GM23248 (cell line): ENCODE results near the gene TMEM150A. TPM values are rescaled to one million over a fixed set of nuclear protein-coding genes. Genes with fewer than 3 reads are reported as not detected.

Source experiments
- DNase-seq: peaks from one replicate; pipeline ENCODE4 v3.0.0-alpha.2; 2015
- H2AFZ ChIP-seq: fragments of 200-600 bp; sonication (generic); 2 replicates; pipeline ENCODE4 v1.6.1; 2016; ENCODE audit warnings: antibody characterized with exemption
- H3F3A ChIP-seq: fragments of 200-600 bp; sonication (generic); 2 replicates; pipeline ENCODE4 v1.6.1; 2016; ENCODE audit warnings: mild to moderate bottlenecking, antibody characterized with exemption, mixed run types; ENCODE audit not compliant: insufficient read depth
- H3K27ac ChIP-seq: fragments of 200-600 bp; sonication (generic); 2 replicates; pipeline ENCODE4 v1.5.1; 2016; ENCODE audit warnings: mild to moderate bottlenecking
- H3K27me3 ChIP-seq: fragments of 200-600 bp; sonication (generic); replicated peaks from 2 replicates; pipeline ENCODE4 v1.6.1; 2016; ENCODE audit warnings: mild to moderate bottlenecking; ENCODE audit not compliant: insufficient read depth
- H3K36me3 ChIP-seq: fragments of 200-600 bp; sonication (generic); 2 replicates; pipeline ENCODE4 v1.6.1; 2016; ENCODE audit warnings: low read depth, mild to moderate bottlenecking
- H3K4me1 ChIP-seq: fragments of 200-600 bp; sonication (generic); 2 replicates; pipeline ENCODE4 v1.6.1; 2016; ENCODE audit warnings: mild to moderate bottlenecking; ENCODE audit not compliant: insufficient read depth
- H3K4me2 ChIP-seq: fragments of 200-600 bp; sonication (generic); one replicate; pipeline ENCODE4 v1.6.1; 2016; ENCODE audit warnings: mild to moderate bottlenecking; ENCODE audit not compliant: unreplicated experiment
- H3K4me3 ChIP-seq: fragments of 200-600 bp; sonication (generic); 2 replicates; pipeline ENCODE4 v1.5.1; 2016; ENCODE audit warnings: mild to moderate bottlenecking
- H3K79me2 ChIP-seq: fragments of 200-600 bp; sonication (generic); 2 replicates; pipeline ENCODE4 v1.6.1; 2016; ENCODE audit warnings: mild to moderate bottlenecking; ENCODE audit not compliant: insufficient read depth
- H3K9ac ChIP-seq: fragments of 200-600 bp; sonication (generic); 2 replicates; pipeline ENCODE4 v1.6.1; 2016; ENCODE audit warnings: mild to moderate bottlenecking
- H3K9me2 ChIP-seq: fragments of 200-600 bp; sonication (generic); 2 replicates; pipeline ENCODE4 v1.6.1; 2016; ENCODE audit warnings: mixed run types, mild to moderate bottlenecking, moderate library complexity; ENCODE audit not compliant: insufficient read depth
- H3K9me3 ChIP-seq: fragments of 200-600 bp; sonication (generic); one replicate; pipeline ENCODE4 v1.6.1; 2017; ENCODE audit warnings: low read depth
- H4K20me1 ChIP-seq: fragments of 200-600 bp; sonication (generic); 2 replicates; pipeline ENCODE4 v1.6.0; 2016; ENCODE audit not compliant: insufficient read depth
- EZH2 ChIP-seq: fragments of 200-600 bp; sonication (generic); IDR thresholded peaks from 2 replicates; pipeline ENCODE4 v1.6.1; 2018; ENCODE audit warnings: antibody characterized with exemption, mild to moderate bottlenecking; ENCODE audit not compliant: insufficient read depth, poor library complexity, severe bottlenecking
- EZH2phosphoT487 ChIP-seq: fragments of 200-600 bp; sonication (generic); IDR thresholded peaks from 2 replicates; pipeline ENCODE4 v1.6.1; 2018; ENCODE audit warnings: antibody characterized with exemption, moderate library complexity, mild to moderate bottlenecking, low read depth; ENCODE audit not compliant: insufficient read depth
- WGBS, 2 experiments: methylation state at CpG; one replicate each; pipeline ENCODE4 v1.1.6; 2015 to 2017; ENCODE audit warnings: low lambda C conversion rate in 2 of 2, low coverage in 1 of 2; ENCODE audit errors: missing lambda C conversion rate in 2 of 2; 5-methylcytosine and 5-hydroxymethylcytosine counted together
- in situ Hi-C: fragments of 300-500 bp; cut with MboI; formaldehyde crosslinking; loops from 2 replicates; pipeline ENCODE4 v1.15.0; 2020
- polyA plus RNA-seq: library from polyadenylated mRNA; unstranded; fragments of >200 nt; fragmentation: Nextera tagmentation; extraction: Ambion mirVana; gene quantifications from 2 replicates; pipeline ENCODE4 v1.2.1, GENCODE V29; 2016
- total RNA-seq: library from RNA; depleted of rRNA; stranded (reverse); fragments of >200 nt; shearing (Covaris generic); gene quantifications from 2 replicates; pipeline ENCODE4 v1.2.3, GENCODE V29; 2014

Gene TMEM150A
- total and polyA plus RNA-seq, 2 experiments from 2014 or later = 20.9 to 35.7 TPM

DNA sequence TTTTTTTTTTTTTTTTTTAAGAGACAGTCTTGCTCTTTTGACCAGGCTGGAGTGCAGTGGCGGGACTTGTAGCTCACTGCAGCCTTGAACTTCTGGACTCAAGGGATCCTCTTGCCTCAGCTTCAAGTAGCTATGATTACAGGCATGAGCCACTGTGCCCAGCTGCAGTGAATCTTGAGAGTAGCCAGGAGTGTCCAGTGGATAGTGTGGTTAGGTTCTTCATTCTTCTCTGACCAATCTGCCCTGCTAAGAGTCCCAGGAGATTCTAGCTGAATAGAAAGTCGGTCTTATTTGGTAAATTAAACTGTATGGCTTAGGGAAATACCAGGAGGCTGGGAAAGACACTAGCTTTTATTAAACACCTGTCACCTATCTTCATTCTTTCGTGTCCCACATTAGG, 28.8 kb upstream of the TMEM150A start:
- in situ Hi-C loops = loop anchor here (25.0 kb wide), 1 partner anchor 456 kb away; no protein-coding TSS in a partner anchor
- 77 to 83% methylated on average over 3 of the region's 3 CpGs for WGBS, 2 experiments

DNA sequence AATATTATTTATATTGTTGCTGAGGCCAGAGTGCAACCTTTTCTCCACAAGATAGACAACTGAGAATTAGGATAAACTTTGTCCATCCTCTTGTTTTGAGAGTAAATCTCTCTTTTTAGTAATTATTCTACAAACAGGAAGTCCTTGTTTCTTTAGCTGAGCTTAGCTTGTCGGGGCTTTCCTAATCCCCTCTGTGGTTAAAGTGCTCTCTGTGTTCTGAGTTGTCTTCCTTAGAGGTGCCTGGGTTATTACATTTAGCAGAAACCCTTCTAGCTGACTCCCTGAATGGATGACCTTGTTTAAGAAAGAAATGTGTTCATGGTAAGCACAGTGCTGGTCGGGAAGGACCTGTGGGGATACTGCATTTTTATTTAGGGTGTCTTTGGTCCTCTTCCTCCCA, 26.2 kb upstream of the TMEM150A start:
- in situ Hi-C loops = loop anchor here (25.0 kb wide), 1 partner anchor 459 kb away; no protein-coding TSS in a partner anchor
- 96 to 97% methylated on average over 2 of the region's 2 CpGs for WGBS, 2 experiments
- Histone ChIP-seq H2AFZ (no peak overlapping the region), H3K4me3 (no peak overlapping the region), H3K36me3 (peaks cover 91% of the 10 kb centered on the region), H3K27ac (no peak overlapping the region), H3K4me1 (no peaks in the 10 kb centered on the region), H4K20me1 (no peaks in the 10 kb centered on the region), H3K27me3 (no peaks in the 10 kb centered on the region), H3F3A (no peaks in the 10 kb centered on the region), H3K9ac (no peak overlapping the region), H3K79me2 (peaks cover 35% of the 10 kb centered on the region), H3K9me3 (no peaks in the 10 kb centered on the region), H3K9me2 (no peaks in the 10 kb centered on the region), H3K4me2 (no peak overlapping the region)
- no peak for DNase-seq
- TF ChIP-seq EZH2 (no peak), EZH2phosphoT487 (no peak)

More for the DNA sequence above, 28.8 kb upstream of the TMEM150A start:
- Histone ChIP-seq H3K36me3 (peaks cover 74% of the 10 kb centered on the region), H2AFZ (no peak overlapping the region), H3K27ac (no peak overlapping the region), H4K20me1 (no peaks in the 10 kb centered on the region), H3K79me2 (peaks cover 42% of the 10 kb centered on the region), H3K9me2 (no peaks in the 10 kb centered on the region), H3K9ac (no peak overlapping the region), H3K27me3 (no peaks in the 10 kb centered on the region), H3F3A (peaks cover 22% of the 10 kb centered on the region), H3K4me1 (no peaks in the 10 kb centered on the region), H3K4me2 (no peak overlapping the region), H3K4me3 (no peak overlapping the region), H3K9me3 (no peaks in the 10 kb centered on the region)
- TF ChIP-seq EZH2 (no peak), EZH2phosphoT487 (no peak)
- DNase-seq = no peak

DNA sequence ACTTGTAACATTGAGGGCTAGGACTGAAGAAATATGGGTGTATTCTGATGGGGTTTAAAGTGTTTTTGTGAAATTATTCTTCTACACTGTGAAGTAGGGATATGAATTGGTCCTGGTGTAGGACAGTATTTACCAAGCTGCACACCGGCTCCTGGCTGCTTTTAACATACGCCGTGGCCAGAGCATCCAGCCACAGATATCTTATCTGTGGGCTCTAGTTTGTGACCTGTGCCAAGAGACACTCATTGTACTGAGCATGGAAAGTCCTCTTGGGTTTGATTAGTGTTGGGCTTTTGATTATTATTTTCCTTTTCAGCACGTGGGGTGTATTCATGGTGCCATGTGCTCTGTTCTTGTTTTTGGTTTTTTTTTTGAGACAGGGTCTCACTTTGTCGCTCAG, 21.5 kb upstream of the TMEM150A start:
- WGBS, 2 experiments = 89 to 92% methylated on average over 5 of the region's 5 CpGs
- no peaks in the 10 kb centered on the region for H3K9me3 ChIP-seq

DNA sequence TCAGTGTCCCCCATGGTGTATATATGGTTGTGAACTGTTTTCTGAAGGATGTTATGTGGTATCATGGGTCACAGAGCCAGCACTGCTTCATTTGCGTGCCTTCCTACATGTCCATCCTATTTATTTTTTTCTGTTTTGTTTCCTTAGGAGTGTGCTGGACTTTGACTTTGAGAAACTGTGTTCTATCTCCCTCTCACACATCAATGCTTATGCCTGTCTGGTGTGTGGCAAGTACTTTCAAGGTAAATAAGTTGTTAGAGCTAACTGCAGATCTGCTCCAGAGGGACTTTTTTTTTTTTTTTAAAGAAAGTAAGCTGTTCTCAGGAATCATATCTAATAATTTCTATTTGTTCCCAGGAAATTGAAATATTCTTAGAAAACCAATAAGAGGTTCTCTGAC, 18.8 kb upstream of the TMEM150A start:
- TF ChIP-seq EZH2 (no peak), EZH2phosphoT487 (no peak)
- Histone ChIP-seq H3K9me3 (no peaks in the 10 kb centered on the region), H3F3A (peaks cover 3% of the 10 kb centered on the region; the same call in 1 of the 2 replicates), H3K79me2 (peaks cover 72% of the 10 kb centered on the region), H3K4me3 (no peak overlapping the region), H4K20me1 (no peaks in the 10 kb centered on the region), H3K36me3 (peaks cover 60% of the 10 kb centered on the region), H3K27ac (no peak overlapping the region), H2AFZ (no peak overlapping the region), H3K9ac (no peak overlapping the region), H3K9me2 (no peaks in the 10 kb centered on the region), H3K4me1 (peaks cover 18% of the 10 kb centered on the region), H3K27me3 (no peaks in the 10 kb centered on the region), H3K4me2 (no peak overlapping the region)
- in situ Hi-C loops = no loop called here
- 91 to 97% methylated on average over 1 of the region's 1 CpG for WGBS, 2 experiments
- no peak for DNase-seq

More for the DNA sequence above, 21.5 kb upstream of the TMEM150A start:
- Histone ChIP-seq H3K4me3 (no peak overlapping the region), H2AFZ (no peak overlapping the region), H3F3A (peaks cover 3% of the 10 kb centered on the region; the same call in 1 of the 2 replicates), H3K4me2 (no peak overlapping the region), H3K36me3 (peaks cover 85% of the 10 kb centered on the region), H4K20me1 (no peaks in the 10 kb centered on the region), H3K27ac (no peak overlapping the region), H3K79me2 (peaks cover 45% of the 10 kb centered on the region), H3K9ac (no peak overlapping the region), H3K27me3 (no peaks in the 10 kb centered on the region), H3K4me1 (0 out of 2 replicates have a peak, but pooled peaks cover 7% of the 10 kb centered on the region), H3K9me2 (no peaks in the 10 kb centered on the region)
- in situ Hi-C loops = no loop called here
- no peak for DNase-seq
- TF ChIP-seq EZH2 = no peak
- no peak for TF ChIP-seq EZH2phosphoT487
